Effector memory CD4-positive, alpha-beta T cell (primary cell): ENCODE results near the gene MSLN.
A peak's percentile ranks its signal among the peaks of the same experiment; 100 is the strongest.

Source experiments
- DNase-seq, 3 donors: peaks; one replicate each; pipeline ENCODE4 v3.0.0-alpha.2; 2020
- H3K27ac ChIP-seq: 2 replicates; pipeline ENCODE4 v1.7.0; 2013; ENCODE audit warnings: mild to moderate bottlenecking, low read length, moderate library complexity; ENCODE audit not compliant: insufficient read depth, poor library complexity, severe bottlenecking
- H3K27me3 ChIP-seq: replicated peaks from 2 replicates; pipeline ENCODE4 v1.7.0; 2013; ENCODE audit warnings: mild to moderate bottlenecking, low read length; ENCODE audit not compliant: insufficient read depth, control insufficient read depth, poor library complexity, severe bottlenecking
- H3K36me3 ChIP-seq: 2 replicates; pipeline ENCODE4 v1.7.0; 2013; ENCODE audit warnings: mild to moderate bottlenecking, low read length, moderate library complexity; ENCODE audit not compliant: control insufficient read depth, insufficient read depth
- H3K4me1 ChIP-seq: 2 replicates; pipeline ENCODE4 v1.7.0; 2013; ENCODE audit warnings: low read length, mild to moderate bottlenecking; ENCODE audit not compliant: control insufficient read depth, insufficient read depth, poor library complexity, severe bottlenecking
- H3K4me3 ChIP-seq: 2 replicates; pipeline ENCODE4 v1.7.0; 2013; ENCODE audit warnings: low read length, low read depth, mild to moderate bottlenecking; ENCODE audit not compliant: insufficient read depth, poor library complexity, severe bottlenecking
- H3K9me3 ChIP-seq: 2 replicates; pipeline ENCODE4 v1.7.0; 2013; ENCODE audit warnings: mild to moderate bottlenecking, low read length, moderate library complexity; ENCODE audit not compliant: control insufficient read depth

The MSLN gene

GRCh38 chr16:805474-805873 is 44.9 kb downstream of the MSLN start:
- H3K9me3 ChIP-seq: no peaks in the 10 kb centered on the region
- no peak overlapping the region for H3K4me3 ChIP-seq
- peaks cover 14% of the 10 kb centered on the region for H3K4me1 ChIP-seq
- no peak for DNase-seq
- no peaks in the 10 kb centered on the region for H3K36me3 ChIP-seq
- no peak overlapping the region for H3K27ac ChIP-seq
- peaks cover 21% of the 10 kb centered on the region for H3K27me3 ChIP-seq

- Histone ChIP-seq H3K4me3 (peak overlapping the region; percentile 85), H3K36me3 (no peaks in the 10 kb centered on the region), H3K27me3 (peaks cover 5% of the 10 kb centered on the region), H3K27ac (peak overlapping the region; percentile 82), H3K4me1 (peaks cover 11% of the 10 kb centered on the region), H3K9me3 (no peaks in the 10 kb centered on the region)
- DNase-seq: peak; percentile 60 to 83 (median 69)
These were observed 47.0 kb downstream of the MSLN start for GRCh38 chr16:807347-808084.

- no peaks in the 10 kb centered on the region for H3K9me3 ChIP-seq
- no peak for DNase-seq
- no peaks in the 10 kb centered on the region for H3K36me3 ChIP-seq
- peak overlapping the region; percentile 82 for H3K27ac ChIP-seq
- H3K4me3 ChIP-seq: peak overlapping the region; percentile 85
- H3K27me3 ChIP-seq: peaks cover 7% of the 10 kb centered on the region
- H3K4me1 ChIP-seq: peaks cover 11% of the 10 kb centered on the region
These were observed 47.5 kb downstream of the MSLN start for GRCh38 chr16:808085-808386.

GRCh38 chr16:813204-813915 is 52.8 kb downstream of the MSLN start:
- Histone ChIP-seq H3K36me3 (no peaks in the 10 kb centered on the region), H3K4me1 (peaks cover 2% of the 10 kb centered on the region), H3K27ac (no peak overlapping the region), H3K4me3 (no peak overlapping the region), H3K9me3 (no peaks in the 10 kb centered on the region), H3K27me3 (peaks cover 8% of the 10 kb centered on the region)
- DNase-seq: peak in 1 of 3 donors; percentile 16

- Histone ChIP-seq H3K4me1 (no peaks in the 10 kb centered on the region), H3K36me3 (no peaks in the 10 kb centered on the region), H3K27me3 (peaks cover 8% of the 10 kb centered on the region), H3K4me3 (no peak overlapping the region), H3K9me3 (no peaks in the 10 kb centered on the region), H3K27ac (no peak overlapping the region)
- DNase-seq: no peak
These were observed 53.4 kb downstream of the MSLN start for GRCh38 chr16:813916-814412.

- Histone ChIP-seq H3K4me3 (no peak overlapping the region), H3K27ac (no peak overlapping the region), H3K9me3 (no peaks in the 10 kb centered on the region), H3K27me3 (peaks cover 8% of the 10 kb centered on the region), H3K4me1 (peaks cover 9% of the 10 kb centered on the region), H3K36me3 (no peaks in the 10 kb centered on the region)
- no peak for DNase-seq
These were observed 54.4 kb downstream of the MSLN start for GRCh38 chr16:814974-815373.

GRCh38 chr16:815861-816260 is 55.3 kb downstream of the MSLN start:
- Histone ChIP-seq H3K27ac (no peak overlapping the region), H3K4me1 (peaks cover 10% of the 10 kb centered on the region), H3K27me3 (peaks cover 8% of the 10 kb centered on the region)

GRCh38 chr16:817001-817906 is 56.7 kb downstream of the MSLN start:
- Histone ChIP-seq H3K36me3 (no peaks in the 10 kb centered on the region), H3K27me3 (peaks cover 6% of the 10 kb centered on the region), H3K4me1 (peaks cover 10% of the 10 kb centered on the region), H3K9me3 (no peaks in the 10 kb centered on the region), H3K27ac (no peak overlapping the region), H3K4me3 (no peak overlapping the region)
- DNase-seq: no peak

More at GRCh38 chr16:815861-816260, 55.3 kb downstream of the MSLN start:
- Histone ChIP-seq H3K9me3 (no peaks in the 10 kb centered on the region), H3K4me3 (no peak overlapping the region), H3K36me3 (no peaks in the 10 kb centered on the region)
- DNase-seq: no peak

- H3K4me1 ChIP-seq: peaks cover 10% of the 10 kb centered on the region
- no peaks in the 10 kb centered on the region for H3K27me3 ChIP-seq
- H3K4me3 ChIP-seq: no peak overlapping the region
- H3K9me3 ChIP-seq: no peaks in the 10 kb centered on the region
- no peak for DNase-seq
- H3K27ac ChIP-seq: no peak overlapping the region
- H3K36me3 ChIP-seq: no peaks in the 10 kb centered on the region
These were observed 57.6 kb downstream of the MSLN start for GRCh38 chr16:818132-818531.
